ENCODE results near the gene MRGPRX2. TPM values are rescaled to one million over a fixed set of nuclear protein-coding genes. Genes with fewer than 3 reads are reported as not detected.

Gene MRGPRX2
- polyA plus RNA-seq, 3 donors = not detected

DNA sequence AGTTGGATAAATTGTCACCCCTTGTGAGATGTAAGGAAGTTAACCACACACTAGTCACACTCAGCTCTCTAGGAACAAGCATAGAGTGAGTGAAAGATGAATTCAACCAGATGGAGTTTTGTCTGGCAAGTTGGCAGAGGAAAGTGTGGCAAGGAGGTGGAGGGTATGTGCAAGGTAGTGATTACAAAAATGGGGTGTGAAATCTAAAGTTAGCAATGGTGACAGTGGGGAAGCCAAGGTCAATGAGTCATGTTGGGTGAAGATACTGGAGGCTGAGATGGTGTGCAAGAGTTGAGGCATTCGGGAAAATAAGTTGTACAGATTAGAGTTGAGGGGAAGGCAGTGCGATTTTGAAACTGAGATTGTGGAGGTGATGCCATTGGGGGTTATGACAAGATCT, 33.7 kb downstream of the MRGPRX2 start:
- Mint-ChIP-seq H3K4me1 (peaks cover 2% of the 10 kb centered on the region), H3K27ac (no peak overlapping the region), H3K27me3 (ENCODE audit: low read depth in 3 of 3) (peaks cover 0 to 5% (median 3%) of the 10 kb centered on the region in 3 donors), H3K4me3 (no peak overlapping the region), H3K9me3 (no peaks in the 10 kb centered on the region), H3K36me3 (no peaks in the 10 kb centered on the region)
- no peak for DNase-seq
- no peaks in the 10 kb centered on the region for H3K79me2 ChIP-seq (ENCODE audit: insufficient read depth, low read length)
- 100% methylated on average over 2 of the region's 2 CpGs for WGBS (ENCODE audit: insufficient coverage)
- H3K4me1 ChIP-seq (ENCODE audit: control insufficient read depth in 1 of 2, insufficient read depth in 2 of 2, low read length in 2 of 2) = no peaks in the 10 kb centered on the region
- intact Hi-C loops (cut with micrococcal nuclease) = no loop called here
- no peak overlapping the region for H3K4me3 ChIP-seq (replicated peaks in 1 of 3; ENCODE audit: low read depth in 2 of 3, low read length in 3 of 3)
- H3K4me2 ChIP-seq (replicated peaks; ENCODE audit: extremely low read depth, low read length, poor library complexity, severe bottlenecking) = no peak overlapping the region
- H3K27me3 ChIP-seq (ENCODE audit: control insufficient read depth in 2 of 2, insufficient read depth in 2 of 2, low read length in 2 of 2) = no peaks in the 10 kb centered on the region
- H3K36me3 ChIP-seq (replicated peaks in 1 of 2; ENCODE audit: control insufficient read depth in 1 of 2, insufficient read depth in 2 of 2, low read length in 2 of 2) = no peaks in the 10 kb centered on the region
- H3K9me3 ChIP-seq (replicated peaks in 1 of 2; ENCODE audit: control insufficient read depth in 1 of 2, insufficient read depth in 1 of 2, low read length in 2 of 2) = no peaks in the 10 kb centered on the region
- no peaks in the 10 kb centered on the region for H4K20me1 ChIP-seq (ENCODE audit: insufficient read depth, low read length)
- no peak for TF ChIP-seq CTCF (IDR thresholded peaks at IDR 0.05)
- H3K27ac ChIP-seq (ENCODE audit: low read depth in 1 of 2, low read length in 2 of 2) = no peak overlapping the region
- no peak overlapping the region for H3K9ac ChIP-seq (ENCODE audit: insufficient read depth, low read length, poor library complexity, severe bottlenecking)
- no peak overlapping the region for H2AFZ ChIP-seq (ENCODE audit: insufficient read depth, low read depth, low read length, poor library complexity, severe bottlenecking)

GRCh38 chr11:19025481-19026406, 34.8 kb downstream of the MRGPRX2 start:
- Mint-ChIP-seq H3K9me3 (no peaks in the 10 kb centered on the region), H3K4me3 (no peak overlapping the region), H3K27ac (no peak overlapping the region), H3K4me1 (no peaks in the 10 kb centered on the region), H3K36me3 (no peaks in the 10 kb centered on the region), H3K27me3 (ENCODE audit: low read depth in 3 of 3) (peaks cover 0 to 5% (median 3%) of the 10 kb centered on the region in 3 donors)
- Histone ChIP-seq H3K4me2 (replicated peaks; ENCODE audit: extremely low read depth, low read length, poor library complexity, severe bottlenecking) (no peak overlapping the region), H3K79me2 (ENCODE audit: insufficient read depth, low read length) (no peaks in the 10 kb centered on the region), H3K27me3 (ENCODE audit: control insufficient read depth in 2 of 2, insufficient read depth in 2 of 2, low read length in 2 of 2) (no peaks in the 10 kb centered on the region), H3K4me3 (replicated peaks in 1 of 3; ENCODE audit: low read depth in 2 of 3, low read length in 3 of 3) (no peak overlapping the region), H3K9ac (ENCODE audit: insufficient read depth, low read length, poor library complexity, severe bottlenecking) (no peak overlapping the region), H3K4me1 (ENCODE audit: control insufficient read depth in 1 of 2, insufficient read depth in 2 of 2, low read length in 2 of 2) (no peaks in the 10 kb centered on the region), H3K9me3 (replicated peaks in 1 of 2; ENCODE audit: control insufficient read depth in 1 of 2, insufficient read depth in 1 of 2, low read length in 2 of 2) (no peaks in the 10 kb centered on the region), H2AFZ (ENCODE audit: insufficient read depth, low read depth, low read length, poor library complexity, severe bottlenecking) (no peak overlapping the region), H3K36me3 (replicated peaks in 1 of 2; ENCODE audit: control insufficient read depth in 1 of 2, insufficient read depth in 2 of 2, low read length in 2 of 2) (no peaks in the 10 kb centered on the region), H4K20me1 (ENCODE audit: insufficient read depth, low read length) (no peaks in the 10 kb centered on the region), H3K27ac (ENCODE audit: low read depth in 1 of 2, low read length in 2 of 2) (no peak overlapping the region)
- DNase-seq = no peak
- TF ChIP-seq CTCF (IDR thresholded peaks at IDR 0.05) = no peak
- intact Hi-C loops (cut with micrococcal nuclease) = no loop called here
- WGBS (ENCODE audit: insufficient coverage) = 22% methylated on average over 1 of the region's 5 CpGs

Data from CD14-positive monocyte (primary cell).